ENCODE data around the gene ARMC7. TPM values are rescaled to one million over a fixed set of nuclear protein-coding genes. Genes with fewer than 3 reads are reported as not detected.

Gene ARMC7
- total RNA-seq, 1 donor from 2014 or later, result 15.6 TPM

DNA sequence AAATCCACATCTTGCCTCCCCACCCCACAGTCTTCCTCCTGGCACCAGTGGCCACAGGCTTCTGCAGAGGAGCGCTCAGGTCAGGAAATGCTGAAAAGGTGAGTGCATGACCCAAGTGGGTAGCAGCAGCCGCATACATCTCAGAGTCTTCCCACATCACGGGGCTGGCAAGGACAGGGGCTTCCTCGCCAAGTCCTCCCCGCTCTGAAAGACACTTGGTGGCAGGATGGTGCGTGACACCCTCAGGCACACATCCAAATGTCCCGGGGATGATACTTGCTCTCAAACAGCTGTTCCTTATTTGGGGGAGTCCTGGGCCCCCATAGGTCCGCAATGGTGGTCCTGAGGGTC lies 30.8 kb upstream of the ARMC7 start:
- no peaks in the 10 kb centered on the region for H3K27me3 Mint-ChIP-seq (ENCODE audit: low read depth)
- peaks cover 23% of the 10 kb centered on the region for H3K4me1 Mint-ChIP-seq
- no peak overlapping the region for H3K4me3 Mint-ChIP-seq
- TF ChIP-seq, protein P1, sequence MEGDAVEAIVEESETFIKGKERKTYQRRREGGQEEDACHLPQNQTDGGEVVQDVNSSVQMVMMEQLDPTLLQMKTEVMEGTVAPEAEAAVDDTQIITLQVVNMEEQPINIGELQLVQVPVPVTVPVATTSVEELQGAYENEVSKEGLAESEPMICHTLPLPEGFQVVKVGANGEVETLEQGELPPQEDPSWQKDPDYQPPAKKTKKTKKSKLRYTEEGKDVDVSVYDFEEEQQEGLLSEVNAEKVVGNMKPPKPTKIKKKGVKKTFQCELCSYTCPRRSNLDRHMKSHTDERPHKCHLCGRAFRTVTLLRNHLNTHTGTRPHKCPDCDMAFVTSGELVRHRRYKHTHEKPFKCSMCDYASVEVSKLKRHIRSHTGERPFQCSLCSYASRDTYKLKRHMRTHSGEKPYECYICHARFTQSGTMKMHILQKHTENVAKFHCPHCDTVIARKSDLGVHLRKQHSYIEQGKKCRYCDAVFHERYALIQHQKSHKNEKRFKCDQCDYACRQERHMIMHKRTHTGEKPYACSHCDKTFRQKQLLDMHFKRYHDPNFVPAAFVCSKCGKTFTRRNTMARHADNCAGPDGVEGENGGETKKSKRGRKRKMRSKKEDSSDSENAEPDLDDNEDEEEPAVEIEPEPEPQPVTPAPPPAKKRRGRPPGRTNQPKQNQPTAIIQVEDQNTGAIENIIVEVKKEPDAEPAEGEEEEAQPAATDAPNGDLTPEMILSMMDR (conservative IDR thresholded peaks at IDR 0.05), result no peak
- DNase-seq (ENCODE audit: low read depth, low spot score), result no peak
- H3K27ac Mint-ChIP-seq (ENCODE audit: unreplicated experiment), result no peak overlapping the region
- no peaks in the 10 kb centered on the region for H3K9me3 Mint-ChIP-seq
- no peaks in the 10 kb centered on the region for H3K36me3 Mint-ChIP-seq (ENCODE audit: low read depth)

DNA sequence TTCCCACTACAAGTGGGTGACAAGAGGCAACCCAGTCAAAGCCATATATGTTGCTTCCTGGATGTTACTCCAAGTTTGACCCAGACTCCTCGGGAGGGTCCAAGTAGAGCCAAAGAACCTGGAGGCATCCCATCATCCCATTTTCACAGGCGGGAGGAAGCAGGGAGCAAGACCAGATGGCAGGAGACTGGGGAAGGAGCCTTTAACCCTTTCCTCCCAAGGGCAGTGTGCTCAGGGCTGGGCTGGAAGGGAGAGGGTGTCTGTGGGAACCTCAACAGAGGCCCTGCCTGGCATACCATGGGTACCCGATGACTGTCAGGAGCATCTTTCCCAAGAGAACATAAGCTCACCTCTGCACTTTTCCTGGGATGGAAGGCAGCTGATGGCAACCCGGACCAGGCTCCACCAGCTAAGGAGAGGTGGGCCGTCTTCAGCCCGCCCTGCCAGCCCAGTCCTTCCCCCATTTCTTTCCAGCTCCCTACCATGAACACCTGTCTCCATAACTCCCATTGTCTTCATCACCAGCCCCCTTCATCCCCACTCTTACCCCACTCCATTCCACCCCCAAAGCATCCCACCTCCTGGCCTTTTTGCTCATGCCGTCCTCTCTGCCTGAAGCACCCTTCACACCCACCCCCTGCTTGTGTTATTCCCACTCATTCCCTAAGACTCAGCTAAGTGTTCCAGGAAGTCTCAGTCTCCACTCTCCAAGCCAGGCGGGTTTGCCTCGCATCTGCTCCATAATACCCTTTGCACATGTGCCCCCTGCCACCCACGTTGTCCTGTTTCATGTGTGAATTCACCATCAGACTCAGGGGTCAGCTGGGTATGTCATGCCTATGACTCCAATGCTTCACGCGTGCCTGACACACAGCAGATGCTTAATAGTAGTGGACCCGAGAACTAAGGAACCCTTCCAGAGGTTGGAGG lies 27.9 kb upstream of the ARMC7 start:
- H3K27ac Mint-ChIP-seq (ENCODE audit: unreplicated experiment), result no peak overlapping the region
- no peak for DNase-seq (ENCODE audit: low read depth, low spot score)
- H3K36me3 Mint-ChIP-seq (ENCODE audit: low read depth), result no peaks in the 10 kb centered on the region
- no peaks in the 10 kb centered on the region for H3K9me3 Mint-ChIP-seq
- H3K4me3 Mint-ChIP-seq, result peak overlapping the region; percentile 22
- H3K4me1 Mint-ChIP-seq, result peaks cover 38% of the 10 kb centered on the region
- peaks cover 4% of the 10 kb centered on the region for H3K27me3 Mint-ChIP-seq (ENCODE audit: low read depth)
- TF ChIP-seq, protein P1 (conservative IDR thresholded peaks at IDR 0.05), result no peak

DNA sequence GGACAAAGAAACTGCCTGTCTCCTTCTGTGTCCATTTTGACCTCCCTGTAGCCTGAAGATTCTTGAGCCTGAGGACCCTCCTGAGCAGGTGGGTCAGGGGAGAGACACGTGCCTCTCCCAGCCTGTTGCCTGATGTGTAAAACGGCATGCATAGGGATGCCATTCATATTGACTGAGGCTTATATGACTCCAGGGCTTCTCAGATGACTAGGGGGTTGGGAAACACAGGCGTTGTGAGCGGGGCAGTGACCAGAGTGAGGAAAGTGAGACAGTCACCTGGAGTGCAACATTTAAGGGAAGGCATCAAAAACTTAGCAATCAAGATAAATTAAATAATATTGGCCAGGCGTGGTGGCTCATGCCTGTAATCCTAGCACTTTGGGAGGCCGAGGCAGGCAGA lies 27.1 kb upstream of the ARMC7 start:
- Mint-ChIP-seq H3K4me3 (no peak overlapping the region), H3K27ac (ENCODE audit: unreplicated experiment) (no peak overlapping the region), H3K27me3 (ENCODE audit: low read depth) (peaks cover 4% of the 10 kb centered on the region), H3K9me3 (no peaks in the 10 kb centered on the region), H3K36me3 (ENCODE audit: low read depth) (no peaks in the 10 kb centered on the region), H3K4me1 (peaks cover 44% of the 10 kb centered on the region)
- TF ChIP-seq, protein P1 (conservative IDR thresholded peaks at IDR 0.05), result no peak
- no peak for DNase-seq (ENCODE audit: low read depth, low spot score)

DNA sequence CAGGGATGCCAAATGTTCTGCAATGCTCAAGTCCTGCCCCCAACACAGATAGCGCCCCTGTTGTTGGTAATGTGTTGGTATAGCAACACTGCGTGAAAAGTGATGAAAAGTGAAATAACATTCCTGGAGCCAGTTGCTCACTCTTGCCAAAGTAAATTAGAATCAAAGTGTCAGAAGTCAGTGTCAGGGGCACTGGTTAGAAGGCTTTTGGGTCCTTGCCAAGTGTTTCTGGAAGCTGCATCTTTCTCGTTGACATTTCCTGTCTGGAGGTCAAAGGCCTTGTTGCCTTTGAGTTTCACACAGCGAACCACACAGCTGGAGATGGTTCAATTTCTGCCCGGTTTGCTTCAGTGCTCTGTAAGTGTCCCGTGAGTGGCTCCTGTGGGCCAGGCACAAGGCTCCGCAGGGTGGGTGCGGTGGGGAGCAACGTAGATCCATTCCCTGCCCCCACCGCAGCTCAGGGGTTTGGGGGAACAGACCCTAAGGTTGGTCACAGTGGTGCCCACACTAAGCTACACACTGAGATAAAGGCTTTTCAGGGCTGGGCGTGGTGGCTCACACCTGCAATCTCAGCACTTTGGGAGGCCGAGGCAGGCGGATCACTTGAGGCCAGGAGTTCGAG lies 25.6 kb upstream of the ARMC7 start:
- no peaks in the 10 kb centered on the region for H3K36me3 Mint-ChIP-seq (ENCODE audit: low read depth)
- H3K4me3 Mint-ChIP-seq, result no peak overlapping the region
- no peak for DNase-seq (ENCODE audit: low read depth, low spot score)
- peaks cover 4% of the 10 kb centered on the region for H3K27me3 Mint-ChIP-seq (ENCODE audit: low read depth)
- H3K27ac Mint-ChIP-seq (ENCODE audit: unreplicated experiment), result no peak overlapping the region
- peaks cover 48% of the 10 kb centered on the region for H3K4me1 Mint-ChIP-seq
- TF ChIP-seq, protein P1 (conservative IDR thresholded peaks at IDR 0.05), result no peak
- no peaks in the 10 kb centered on the region for H3K9me3 Mint-ChIP-seq

DNA sequence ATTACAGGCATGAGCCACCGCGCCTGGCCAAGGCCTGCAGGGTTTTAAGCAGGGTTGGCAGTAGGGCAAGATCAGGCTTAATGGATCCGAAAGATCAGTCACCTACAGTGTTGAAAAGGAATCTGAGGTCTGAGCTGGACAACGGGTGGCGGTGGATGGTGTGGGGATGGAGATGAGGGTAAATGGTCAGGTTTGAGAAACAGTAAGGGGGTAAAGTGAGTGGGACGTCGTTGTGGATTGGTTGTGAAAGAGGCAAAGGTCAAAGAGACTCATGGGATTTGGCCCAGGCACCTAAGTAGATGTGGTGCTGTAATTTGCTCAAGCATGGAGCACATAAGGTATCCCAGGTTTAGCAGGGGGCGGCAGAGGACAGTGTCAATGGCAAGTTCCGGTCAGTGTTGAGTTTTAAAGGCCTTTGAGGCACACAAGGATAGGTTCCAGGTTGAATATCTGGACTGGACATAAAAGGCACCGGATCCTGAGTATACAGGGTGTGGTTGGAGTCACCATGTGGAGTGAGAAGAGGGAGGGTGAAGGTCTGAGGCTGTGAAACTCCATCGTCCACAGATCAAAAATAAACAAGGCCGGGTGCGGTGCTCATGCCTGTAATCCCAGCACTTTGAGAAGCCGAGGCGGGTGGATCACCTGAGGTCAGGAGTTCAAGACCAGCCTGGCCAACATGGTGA lies 23.1 kb upstream of the ARMC7 start:
- Mint-ChIP-seq H3K36me3 (ENCODE audit: low read depth) (no peaks in the 10 kb centered on the region), H3K4me1 (peaks cover 52% of the 10 kb centered on the region), H3K27ac (ENCODE audit: unreplicated experiment) (no peak overlapping the region), H3K27me3 (ENCODE audit: low read depth) (peaks cover 4% of the 10 kb centered on the region), H3K9me3 (no peaks in the 10 kb centered on the region), H3K4me3 (peak overlapping the region; percentile 73)
- no peak for DNase-seq (ENCODE audit: low read depth, low spot score)
- TF ChIP-seq, protein P1 (conservative IDR thresholded peaks at IDR 0.05), result no peak

Measured in neural crest cell (in vitro differentiated cells).